Activated CD4-positive, alpha-beta T cell treated with anti-CD3 and anti-CD28 coated beads for 36 hours (primary cell): Measurements from ENCODE around the gene MGMT. TPM values are rescaled to one million over a fixed set of nuclear protein-coding genes. Genes with fewer than 3 reads are reported as not detected.

Source experiments
- ATAC-seq: fragments of 200-7000 bp; cut with Tn5 transposase; one replicate; pipeline ENCODE4 v1.10.0; 2021; ENCODE audit warnings: mild to moderate bottlenecking, moderate library complexity
- CTCF ChIA-PET: fragments of 350-600 bp; sonication (Branson Sonifier 250); formaldehyde crosslinking; loops from one replicate; lab custom pipeline; 2021; ENCODE audit warnings: antibody characterized with exemption; lab: Charles Lee
- POLR2A ChIA-PET: fragments of 350-600 bp; sonication (Branson Sonifier 250); formaldehyde crosslinking; loops from one replicate; lab custom pipeline; 2021; ENCODE audit warnings: antibody characterized with exemption, inconsistent platforms; lab: Charles Lee
- DNase-seq: peaks from one replicate; pipeline ENCODE4 v3.0.0-alpha.2; 2020
- H3K27ac Mint-ChIP-seq: one replicate; pipeline ENCODE4 v1.8.0; 2021; ENCODE audit warnings: mixed read lengths
- H3K27me3 Mint-ChIP-seq: one replicate; pipeline ENCODE4 v1.8.0; 2021; ENCODE audit warnings: mixed read lengths
- H3K36me3 Mint-ChIP-seq: one replicate; pipeline ENCODE4 v1.8.0; 2021; ENCODE audit warnings: low read depth, mixed read lengths
- H3K4me1 Mint-ChIP-seq: one replicate; pipeline ENCODE4 v1.8.0; 2021; ENCODE audit warnings: mixed read lengths
- H3K4me3 Mint-ChIP-seq: one replicate; pipeline ENCODE4 v1.8.0; 2021; ENCODE audit warnings: mild to moderate bottlenecking, moderate library complexity, mixed read lengths
- H3K9me3 Mint-ChIP-seq: one replicate; pipeline ENCODE4 v1.8.0; 2021; ENCODE audit warnings: low read depth, mixed read lengths
- intact Hi-C, 2 experiments: fragments of 100-400 bp; cut with DNase I in 1 of 2; cut with micrococcal nuclease in 1 of 2; formaldehyde crosslinking; loops; one replicate each; pipeline versions ENCODE4 v1.14.2 to v1.15.1; 2022 to 2024; cut with DNase I, micrococcal nuclease
- total RNA-seq, 2 experiments: library from RNA; stranded (reverse); gene quantifications; one replicate each; pipeline ENCODE4 v1.2.3, GENCODE V29; 2021

The MGMT gene
- total RNA-seq, 2 experiments from 2014 or later: 18.0 to 22.8 TPM

DNA sequence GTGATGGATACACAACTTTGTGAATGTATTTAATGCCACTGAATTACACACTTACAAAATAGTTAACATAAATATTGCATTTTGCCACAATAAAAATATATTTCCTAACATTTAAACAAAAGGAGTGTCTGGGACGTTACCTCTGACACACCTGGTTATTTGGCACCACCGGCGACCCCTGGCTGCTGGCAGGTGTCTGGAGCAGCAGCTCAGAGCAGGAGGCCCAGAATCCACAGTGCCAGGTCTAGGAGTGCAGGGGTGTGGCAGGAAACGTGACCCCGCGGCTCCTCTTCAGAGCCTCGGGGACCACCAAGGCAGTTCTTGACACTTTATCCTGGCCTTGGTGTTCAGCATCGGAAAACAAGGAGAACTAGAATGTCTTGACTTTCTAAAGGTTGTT lies 46.3 kb downstream of the MGMT start:
- CTCF ChIA-PET: no interaction called here
- Mint-ChIP-seq H3K27me3 (no peaks in the 10 kb centered on the region), H3K4me1 (no peaks in the 10 kb centered on the region), H3K4me3 (no peak overlapping the region), H3K27ac (no peak overlapping the region), H3K36me3 (peaks cover 24% of the 10 kb centered on the region), H3K9me3 (peaks cover 24% of the 10 kb centered on the region)
- POLR2A ChIA-PET: no interaction called here
- DNase-seq: no peak
- intact Hi-C loops: no loop called here
- no peak for ATAC-seq

DNA sequence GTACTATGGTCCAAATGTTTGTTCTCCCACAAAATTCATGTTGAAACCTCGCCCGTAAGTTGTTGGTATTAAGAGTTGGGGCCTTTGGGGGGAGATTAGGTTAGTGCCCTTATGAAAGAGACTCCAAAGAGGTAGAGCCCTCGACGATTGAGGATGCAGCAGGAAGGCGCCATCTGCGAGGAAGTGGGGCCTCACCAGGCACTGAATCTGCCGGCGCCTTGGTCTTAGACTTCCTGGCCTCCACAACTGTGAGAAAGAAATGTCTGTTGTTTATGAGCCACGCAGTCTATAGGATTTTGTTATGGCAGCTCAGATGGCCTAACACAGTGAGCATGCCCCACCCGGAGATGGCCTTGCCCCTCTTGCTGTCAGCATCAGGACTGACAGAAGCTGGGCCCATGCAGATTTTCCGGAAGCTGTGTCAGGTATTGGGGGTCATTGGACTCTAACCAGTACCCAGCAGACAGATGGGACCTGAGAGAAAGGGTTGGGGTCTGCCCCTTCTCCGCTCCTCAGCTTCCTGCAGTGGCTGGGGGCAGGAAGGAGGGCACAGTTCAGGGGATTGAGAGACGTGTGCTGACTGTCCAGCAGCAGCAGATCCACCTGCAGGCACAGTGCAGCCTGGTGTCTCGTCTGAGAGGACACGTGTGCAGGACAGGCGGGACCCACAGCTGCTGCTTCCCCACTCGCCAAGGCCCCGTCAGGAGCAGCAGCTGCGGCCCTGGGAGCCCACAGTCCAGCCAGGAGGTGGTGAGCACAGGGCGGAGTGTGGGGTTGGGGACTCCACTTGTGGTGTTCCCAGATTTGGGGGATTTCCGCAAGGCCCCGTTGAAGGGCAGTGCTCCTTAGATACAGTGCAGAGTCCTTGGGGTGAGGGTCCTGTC lies 47.8 kb downstream of the MGMT start:
- Mint-ChIP-seq H3K9me3 (peaks cover 20% of the 10 kb centered on the region), H3K4me1 (no peaks in the 10 kb centered on the region), H3K4me3 (no peak overlapping the region), H3K36me3 (peaks cover 24% of the 10 kb centered on the region), H3K27me3 (no peaks in the 10 kb centered on the region), H3K27ac (no peak overlapping the region)
- POLR2A ChIA-PET: no interaction called here
- no peak for DNase-seq
- CTCF ChIA-PET: no interaction called here
- no peak for ATAC-seq
- intact Hi-C loops: no loop called here

DNA sequence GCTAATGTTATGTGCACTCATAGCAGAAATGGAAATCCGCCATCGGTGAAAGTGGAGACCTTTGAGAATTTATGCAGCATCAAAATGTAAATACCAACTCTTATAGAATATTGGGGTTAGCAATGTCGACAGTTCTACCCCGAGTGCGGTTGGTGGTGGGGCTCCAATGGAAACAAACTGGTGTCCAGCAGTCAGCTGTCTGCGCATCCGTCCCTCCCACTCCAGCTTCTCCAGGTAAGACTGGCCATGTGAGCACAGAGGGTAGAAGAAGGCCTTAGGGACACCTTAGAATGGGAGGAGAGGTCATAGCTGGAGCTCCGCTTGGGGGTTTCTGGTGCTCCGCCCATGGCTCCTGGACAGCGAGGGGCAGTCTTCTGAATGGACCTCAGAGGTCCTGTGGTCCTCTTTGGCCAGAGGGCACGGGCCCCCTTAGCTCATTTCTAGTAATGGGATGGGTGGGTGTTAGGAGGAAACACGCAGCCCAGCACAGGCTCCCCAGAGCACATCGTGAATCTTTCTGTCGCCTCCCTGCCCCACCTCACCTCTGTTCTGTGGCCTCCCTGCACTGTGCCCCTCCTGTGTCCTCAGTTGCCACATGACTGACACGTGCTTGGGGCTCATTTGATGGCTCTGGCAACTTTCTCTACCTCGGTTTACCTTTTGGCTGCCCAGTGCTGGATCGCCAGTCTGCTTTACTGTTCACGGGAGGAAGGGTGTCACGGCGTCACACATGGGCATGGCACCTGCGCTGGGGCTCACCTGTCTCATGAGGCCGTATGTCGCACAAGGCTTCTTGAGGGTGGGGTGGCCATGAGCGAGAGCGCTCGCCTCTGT lies 50.0 kb downstream of the MGMT start:
- H3K27me3 Mint-ChIP-seq: no peaks in the 10 kb centered on the region
- peaks cover 12% of the 10 kb centered on the region for H3K9me3 Mint-ChIP-seq

DNA sequence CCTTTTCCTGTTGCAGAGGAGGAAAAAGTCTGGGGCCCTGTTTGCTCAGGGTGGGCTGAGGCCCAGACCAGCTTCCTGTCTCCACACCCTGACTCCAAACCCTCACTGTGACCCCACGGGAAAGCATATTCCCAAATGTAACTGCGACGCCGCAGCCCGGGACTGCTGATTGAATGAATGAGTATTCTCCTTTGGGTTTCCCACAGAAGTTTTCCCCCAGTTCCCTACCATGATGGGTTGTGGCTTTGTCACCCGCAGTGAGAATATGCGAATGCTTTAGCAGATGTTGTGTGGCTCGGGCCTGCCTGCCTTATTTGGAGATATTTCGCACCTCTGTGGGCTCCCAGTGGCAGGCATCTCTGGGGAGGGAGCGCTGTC lies 50.6 kb downstream of the MGMT start:
- no peaks in the 10 kb centered on the region for H3K4me1 Mint-ChIP-seq
- POLR2A ChIA-PET: no interaction called here
- no peak overlapping the region for H3K27ac Mint-ChIP-seq
- intact Hi-C loops: no loop called here
- CTCF ChIA-PET: no interaction called here
- H3K27me3 Mint-ChIP-seq: no peaks in the 10 kb centered on the region
- H3K36me3 Mint-ChIP-seq: peaks cover 14% of the 10 kb centered on the region
- peaks cover 7% of the 10 kb centered on the region for H3K9me3 Mint-ChIP-seq
- ATAC-seq: no peak
- DNase-seq: no peak
- H3K4me3 Mint-ChIP-seq: no peak overlapping the region

More for the DNA sequence above, 50.0 kb downstream of the MGMT start:
- intact Hi-C loops: no loop called here
- peaks cover 17% of the 10 kb centered on the region for H3K36me3 Mint-ChIP-seq
- no peak overlapping the region for H3K4me3 Mint-ChIP-seq
- DNase-seq (no peak), ATAC-seq (no peak)
- CTCF ChIA-PET: no interaction called here
- H3K27ac Mint-ChIP-seq: no peak overlapping the region
- POLR2A ChIA-PET: no interaction called here
- H3K4me1 Mint-ChIP-seq: no peaks in the 10 kb centered on the region

DNA sequence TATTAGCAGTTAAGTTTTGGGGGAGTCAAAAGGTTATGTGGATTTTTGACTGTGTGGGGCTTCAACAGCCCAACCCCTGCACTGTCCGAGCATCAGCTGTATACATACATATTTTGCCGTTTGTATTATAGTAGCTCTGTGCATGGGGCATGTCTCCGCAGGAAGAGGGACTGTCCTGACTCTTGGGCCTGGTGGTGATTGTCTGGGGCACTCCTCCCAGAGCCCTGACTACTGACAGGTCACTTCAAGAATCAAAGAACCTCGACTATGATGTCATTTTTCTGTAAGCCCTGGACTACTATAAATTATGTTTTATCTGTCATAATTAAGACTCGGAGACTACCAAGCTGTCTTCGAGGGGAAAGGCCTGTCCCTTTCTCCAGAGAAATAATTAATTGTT lies 51.8 kb downstream of the MGMT start:
- Mint-ChIP-seq H3K36me3 (peaks cover 13% of the 10 kb centered on the region), H3K27ac (no peak overlapping the region), H3K27me3 (no peaks in the 10 kb centered on the region), H3K4me3 (no peak overlapping the region), H3K9me3 (peaks cover 4% of the 10 kb centered on the region), H3K4me1 (no peaks in the 10 kb centered on the region)
- ChIA-PET POLR2A (no interaction called here), CTCF (no interaction called here)
- DNase-seq (no peak), ATAC-seq (no peak)
- intact Hi-C loops: no loop called here

DNA sequence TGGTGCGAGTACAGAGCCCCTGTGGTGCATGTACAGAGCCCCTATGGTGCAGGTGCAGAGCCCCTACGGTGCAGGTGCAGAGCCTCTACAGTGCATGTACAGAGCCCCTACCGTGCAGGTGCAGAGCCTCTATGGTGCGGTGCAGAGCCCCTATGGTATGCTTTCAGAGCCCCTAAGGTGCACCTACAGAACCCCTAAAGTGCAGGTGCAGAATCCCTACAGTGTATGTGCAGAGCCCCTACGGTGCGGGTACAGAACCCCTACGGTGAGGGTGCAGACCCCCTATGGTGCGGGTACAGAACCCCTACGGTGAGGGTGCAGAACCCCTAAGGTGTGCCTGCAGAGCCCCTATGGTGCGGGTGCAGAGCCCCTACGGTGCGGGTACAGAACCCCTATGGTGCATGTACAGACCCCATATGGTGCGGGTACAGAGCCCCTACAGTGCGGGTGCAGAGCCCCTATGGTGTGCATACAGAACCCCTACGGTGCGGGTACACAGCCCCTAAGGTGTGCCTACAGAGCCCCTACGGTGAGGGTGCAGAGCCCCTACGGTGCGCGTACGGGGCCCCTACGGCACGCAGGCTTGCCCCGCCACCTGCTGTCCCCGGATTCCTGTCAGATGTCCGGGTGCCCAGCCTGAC lies 53.5 kb downstream of the MGMT start:
- ChIA-PET CTCF (no interaction called here), POLR2A (no interaction called here)
- DNase-seq (no peak), ATAC-seq (no peak)
- intact Hi-C loops: no loop called here
- H3K9me3 Mint-ChIP-seq: peaks cover 2% of the 10 kb centered on the region
- no peaks in the 10 kb centered on the region for H3K4me1 Mint-ChIP-seq
- H3K27ac Mint-ChIP-seq: no peak overlapping the region
- no peak overlapping the region for H3K4me3 Mint-ChIP-seq
- peaks cover 10% of the 10 kb centered on the region for H3K36me3 Mint-ChIP-seq
- no peaks in the 10 kb centered on the region for H3K27me3 Mint-ChIP-seq

DNA sequence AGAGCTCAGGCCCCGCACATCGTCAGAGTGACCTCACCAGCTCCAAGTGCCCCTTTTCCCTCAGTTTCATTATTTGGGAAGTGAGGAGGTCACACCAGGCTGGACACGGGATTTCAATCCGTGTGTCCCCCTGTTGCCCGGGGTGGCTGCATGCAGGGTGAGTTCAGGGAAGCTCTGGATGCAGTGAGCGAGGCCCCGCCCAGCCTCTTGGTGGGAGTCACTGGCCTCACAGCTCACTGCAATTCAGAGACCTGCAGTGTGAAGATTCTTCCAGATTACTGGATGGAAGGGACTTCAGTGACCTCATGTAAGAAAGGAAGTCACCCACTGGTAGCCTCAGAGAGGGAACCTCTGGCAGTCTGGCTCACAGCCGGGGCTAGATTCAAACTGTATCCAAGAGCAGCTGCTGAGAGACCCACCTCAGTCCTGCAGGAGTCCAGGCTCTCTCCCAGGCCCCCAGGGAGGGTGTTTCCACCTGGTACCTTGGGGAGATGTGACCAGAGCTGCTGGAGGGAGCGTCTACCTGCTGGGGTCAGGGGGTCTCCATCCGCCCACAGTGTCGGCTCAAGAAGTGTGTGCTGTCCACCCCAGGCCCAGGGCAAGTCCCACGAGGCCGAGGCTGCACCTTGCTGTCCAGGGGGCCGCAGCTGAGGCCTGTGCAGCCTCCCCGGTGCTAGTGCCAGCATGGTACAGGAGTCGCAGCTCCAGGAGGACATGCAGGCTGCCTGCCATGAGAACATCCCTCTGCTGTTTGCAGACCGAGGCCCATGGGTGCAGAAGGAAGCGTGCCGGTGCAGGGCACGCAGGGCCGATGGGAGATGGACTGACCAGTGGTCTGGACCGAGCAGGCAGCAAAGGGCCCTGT lies 54.4 kb downstream of the MGMT start:
- DNase-seq: no peak
- peaks cover 10% of the 10 kb centered on the region for H3K36me3 Mint-ChIP-seq
- no peak overlapping the region for H3K4me3 Mint-ChIP-seq
- no peak for ATAC-seq
- peaks cover 2% of the 10 kb centered on the region for H3K9me3 Mint-ChIP-seq
- H3K4me1 Mint-ChIP-seq: no peaks in the 10 kb centered on the region
- POLR2A ChIA-PET: no interaction called here
- H3K27ac Mint-ChIP-seq: no peak overlapping the region
- CTCF ChIA-PET: no interaction called here
- intact Hi-C loops: no loop called here
- H3K27me3 Mint-ChIP-seq: no peaks in the 10 kb centered on the region

DNA sequence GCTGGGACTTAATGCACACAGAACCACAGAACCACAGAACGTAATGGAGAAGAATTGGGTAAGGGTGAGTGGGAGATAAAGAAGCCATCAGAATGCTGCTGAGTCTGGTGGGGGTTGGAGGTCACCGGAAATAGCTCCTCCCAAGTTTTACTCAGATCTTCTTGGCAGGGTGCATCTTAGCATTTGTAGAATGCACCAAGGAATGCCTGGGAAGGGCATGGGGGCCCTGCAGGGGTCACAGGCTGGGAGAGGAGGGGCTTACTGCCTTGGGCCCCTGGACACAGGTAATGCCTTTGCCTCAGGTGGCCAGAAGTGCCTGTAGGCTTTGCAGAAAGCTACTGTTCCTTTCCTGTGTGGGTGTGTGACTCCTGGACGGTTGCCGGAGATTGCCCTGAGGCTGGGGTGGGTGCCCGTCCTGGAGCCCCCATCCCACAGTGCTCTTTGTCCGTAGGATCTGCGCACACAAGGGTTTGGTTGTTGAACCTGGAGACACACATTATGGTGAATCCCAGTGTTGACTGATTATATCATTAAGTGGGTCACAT lies 55.1 kb downstream of the MGMT start:
- Mint-ChIP-seq H3K36me3 (peaks cover 13% of the 10 kb centered on the region), H3K27me3 (no peaks in the 10 kb centered on the region), H3K4me3 (no peak overlapping the region), H3K9me3 (peaks cover 2% of the 10 kb centered on the region), H3K27ac (no peak overlapping the region), H3K4me1 (no peaks in the 10 kb centered on the region)
- ATAC-seq (no peak), DNase-seq (no peak)
- POLR2A ChIA-PET: no interaction called here
- CTCF ChIA-PET: no interaction called here
- intact Hi-C loops: no loop called here

DNA sequence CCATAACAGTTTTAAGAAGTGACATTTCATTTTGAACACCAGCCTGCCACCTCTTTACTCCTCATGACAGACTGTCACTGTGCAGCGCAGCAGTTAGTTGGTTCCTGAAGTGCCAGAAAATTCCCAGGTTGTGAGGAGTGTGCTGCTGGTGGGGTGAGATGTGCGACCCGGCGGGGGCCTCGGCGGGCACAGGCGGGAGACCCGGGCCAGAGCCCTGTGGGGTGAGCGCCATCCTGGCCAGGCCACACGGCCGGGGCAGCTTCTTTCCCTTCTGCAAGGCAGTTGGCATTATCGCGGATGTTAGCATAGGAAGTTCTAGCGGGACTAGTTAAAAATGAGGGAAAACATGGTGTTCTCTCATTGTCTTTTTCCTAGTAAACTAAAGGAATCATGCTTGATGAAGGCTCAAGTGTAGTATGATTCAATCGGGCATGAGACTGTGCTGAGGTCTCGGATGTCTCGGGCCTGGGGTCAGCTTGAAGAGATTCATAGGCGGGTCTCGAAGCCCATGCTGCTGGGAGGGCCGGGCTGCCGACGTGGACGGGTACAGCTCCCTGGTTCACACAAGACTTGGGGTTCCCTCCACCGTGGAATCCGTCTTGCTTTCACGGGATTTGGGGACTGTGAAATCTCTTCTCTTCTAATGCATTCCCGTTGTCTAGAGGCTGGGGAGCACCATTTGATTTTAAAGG lies 56.1 kb downstream of the MGMT start:
- ChIA-PET POLR2A (no interaction called here), CTCF (no interaction called here)
- no peak for DNase-seq
- Mint-ChIP-seq H3K4me3 (no peak overlapping the region), H3K36me3 (peaks cover 21% of the 10 kb centered on the region), H3K27me3 (no peaks in the 10 kb centered on the region), H3K9me3 (peaks cover 5% of the 10 kb centered on the region), H3K27ac (no peak overlapping the region), H3K4me1 (no peaks in the 10 kb centered on the region)
- ATAC-seq: no peak
- intact Hi-C loops: no loop called here

DNA sequence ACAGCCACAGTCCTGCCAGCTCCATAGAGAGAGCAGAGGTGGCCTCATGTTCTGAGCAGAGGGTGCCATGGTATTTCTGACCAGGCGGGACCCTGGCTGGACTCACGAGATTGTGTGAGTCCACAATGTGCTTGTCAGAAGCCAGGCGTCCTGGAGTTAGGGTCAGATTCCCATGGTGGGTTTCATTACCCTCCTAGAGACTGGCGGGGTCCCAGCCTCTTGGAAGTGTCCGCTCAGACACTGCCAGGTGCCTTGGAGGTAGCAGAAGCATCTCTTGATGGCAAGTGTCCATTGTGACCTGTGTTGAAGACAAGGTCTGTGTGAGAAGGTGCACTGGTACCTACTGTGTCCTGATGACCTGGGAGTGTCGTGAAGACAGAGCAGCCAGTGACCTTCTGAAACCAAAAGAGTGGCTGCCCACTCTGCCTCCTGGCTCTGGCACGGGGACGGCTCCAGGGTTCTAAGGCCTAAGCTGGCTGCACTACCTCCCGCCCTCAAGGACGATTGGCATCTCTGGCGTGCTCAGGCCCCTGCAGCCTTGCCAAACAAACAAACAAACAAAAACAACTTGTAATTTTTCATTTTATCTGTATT lies 56.8 kb downstream of the MGMT start:
- DNase-seq (no peak), ATAC-seq (no peak)
- CTCF ChIA-PET: no interaction called here
- Mint-ChIP-seq H3K36me3 (peaks cover 27% of the 10 kb centered on the region), H3K4me3 (no peak overlapping the region), H3K27me3 (no peaks in the 10 kb centered on the region), H3K27ac (no peak overlapping the region), H3K9me3 (peaks cover 5% of the 10 kb centered on the region), H3K4me1 (no peaks in the 10 kb centered on the region)
- intact Hi-C loops: no loop called here
- POLR2A ChIA-PET: no interaction called here
